Neural progenitor cell (in vitro differentiated cells): ENCODE results near the gene SMARCD3. TPM values are rescaled to one million over a fixed set of nuclear protein-coding genes. Genes with fewer than 3 reads are reported as not detected.

ENCODE experiments used
- DNase-seq: peaks from one replicate; pipeline ENCODE4 v3.0.0-alpha.2; 2016; ENCODE audit warnings: low spot score
- H2AFZ ChIP-seq: fragments of 200-600 bp; sonication (generic); replicated peaks from 2 replicates; pipeline ENCODE4 v1.6.1; 2016; ENCODE audit warnings: antibody characterized with exemption
- H3F3A ChIP-seq: fragments of 200-600 bp; sonication (generic); 2 replicates; pipeline ENCODE4 v1.6.1; 2016; ENCODE audit warnings: antibody characterized with exemption, low read depth
- H3K27ac ChIP-seq: fragments of 200-600 bp; sonication (generic); 2 replicates; pipeline ENCODE4 v1.5.1; 2016; ENCODE audit warnings: mild to moderate bottlenecking
- H3K27me3 ChIP-seq: fragments of 200-600 bp; sonication (generic); 2 replicates; pipeline ENCODE4 v1.6.1; 2016; ENCODE audit warnings: mild to moderate bottlenecking, moderate library complexity
- H3K36me3 ChIP-seq: fragments of 200-600 bp; sonication (generic); 2 replicates; pipeline ENCODE4 v1.5.1; 2016
- H3K4me1 ChIP-seq: fragments of 200-600 bp; sonication (generic); 2 replicates; pipeline ENCODE4 v1.6.1; 2016; ENCODE audit warnings: mixed run types
- H3K4me2 ChIP-seq: fragments of 200-600 bp; sonication (generic); 2 replicates; pipeline ENCODE4 v1.6.1; 2016
- H3K4me3 ChIP-seq: fragments of 200-600 bp; sonication (generic); 2 replicates; pipeline ENCODE4 v1.5.1; 2016
- H3K79me2 ChIP-seq: fragments of 200-600 bp; sonication (generic); 2 replicates; pipeline ENCODE4 v1.6.1; 2016; ENCODE audit warnings: low read depth
- H3K9ac ChIP-seq: fragments of 200-600 bp; sonication (generic); 2 replicates; pipeline ENCODE4 v1.6.1; 2016
- H3K9me3 ChIP-seq: fragments of 200-600 bp; sonication (generic); 2 replicates; pipeline ENCODE4 v1.5.1; 2016; ENCODE audit warnings: low read depth
- H4K20me1 ChIP-seq: fragments of 200-600 bp; sonication (generic); 2 replicates; pipeline ENCODE4 v1.6.1; 2016; ENCODE audit warnings: low read depth
- H3K27ac Mint-ChIP-seq: 3 replicates; pipeline ENCODE4 v1.8.0; 2021; ENCODE audit warnings: mixed read lengths
- H3K27me3 Mint-ChIP-seq: 2 replicates; pipeline ENCODE4 v1.8.0; 2022; ENCODE audit warnings: low read depth, mild to moderate bottlenecking, inconsistent platforms, moderate library complexity, mixed read lengths; ENCODE audit not compliant: insufficient read depth
- H3K36me3 Mint-ChIP-seq: 3 replicates; pipeline ENCODE4 v1.8.0; 2021; ENCODE audit warnings: mixed read lengths
- H3K4me1 Mint-ChIP-seq: 3 replicates; pipeline ENCODE4 v1.8.0; 2021; ENCODE audit warnings: mixed read lengths
- H3K4me3 Mint-ChIP-seq: 3 replicates; pipeline ENCODE4 v1.8.0; 2021; ENCODE audit warnings: mild to moderate bottlenecking, moderate library complexity, mixed read lengths
- H3K9me3 Mint-ChIP-seq: 3 replicates; pipeline ENCODE4 v1.8.0; 2020; ENCODE audit warnings: mixed read lengths
- CTCF ChIP-seq: fragments of 200-600 bp; sonication (generic); IDR thresholded peaks from 2 replicates; pipeline ENCODE4 v1.5.1; 2017; ENCODE audit warnings: antibody characterized with exemption, mild to moderate bottlenecking
- EZH2 ChIP-seq: fragments of 200-600 bp; sonication (generic); IDR thresholded peaks from 2 replicates; pipeline ENCODE4 v1.6.1; 2017; ENCODE audit warnings: antibody characterized with exemption, mild to moderate bottlenecking, moderate library complexity
- EZH2phosphoT487 ChIP-seq: fragments of 200-600 bp; sonication (generic); IDR thresholded peaks from 2 replicates; pipeline ENCODE4 v1.6.1; 2017; ENCODE audit warnings: antibody characterized with exemption
- total RNA-seq: library from RNA; depleted of rRNA; stranded (reverse); fragments of >200 nt; gene quantifications from 2 replicates; pipeline ENCODE4 v1.2.3, GENCODE V29; 2015; ENCODE audit warnings: low replicate concordance

Gene SMARCD3
- total RNA-seq, 1 donor from 2014 or later, result 11.0 TPM

- H3K4me2 ChIP-seq, result no peak overlapping the region
- H3K9me3 Mint-ChIP-seq, result no peaks in the 10 kb centered on the region
- H3K4me3 Mint-ChIP-seq, result no peak overlapping the region
- no peaks in the 10 kb centered on the region for H3K4me1 ChIP-seq
- H3K27me3 ChIP-seq, result peaks cover 31% of the 10 kb centered on the region
- H3K27ac Mint-ChIP-seq, result no peak overlapping the region
- no peaks in the 10 kb centered on the region for H3K36me3 ChIP-seq
- H3K4me1 Mint-ChIP-seq, result peaks cover 21% of the 10 kb centered on the region
- H3K9me3 ChIP-seq, result no peaks in the 10 kb centered on the region
- H3K9ac ChIP-seq, result no peak overlapping the region
- H3K36me3 Mint-ChIP-seq, result no peaks in the 10 kb centered on the region
- peaks cover 8% of the 10 kb centered on the region for H3K27me3 Mint-ChIP-seq
- DNase-seq, result no peak
- no peaks in the 10 kb centered on the region for H4K20me1 ChIP-seq
- H3K79me2 ChIP-seq, result no peaks in the 10 kb centered on the region
- no peak for TF ChIP-seq EZH2
- TF ChIP-seq CTCF, result no peak
- TF ChIP-seq EZH2phosphoT487, result no peak
- no peaks in the 10 kb centered on the region for H3F3A ChIP-seq
- no peak overlapping the region for H3K27ac ChIP-seq
- no peak overlapping the region for H2AFZ ChIP-seq
- H3K4me3 ChIP-seq, result no peak overlapping the region
Measured at GRCh38 chr7:151283302-151283701, 34.8 kb upstream of the SMARCD3 start.

DNA sequence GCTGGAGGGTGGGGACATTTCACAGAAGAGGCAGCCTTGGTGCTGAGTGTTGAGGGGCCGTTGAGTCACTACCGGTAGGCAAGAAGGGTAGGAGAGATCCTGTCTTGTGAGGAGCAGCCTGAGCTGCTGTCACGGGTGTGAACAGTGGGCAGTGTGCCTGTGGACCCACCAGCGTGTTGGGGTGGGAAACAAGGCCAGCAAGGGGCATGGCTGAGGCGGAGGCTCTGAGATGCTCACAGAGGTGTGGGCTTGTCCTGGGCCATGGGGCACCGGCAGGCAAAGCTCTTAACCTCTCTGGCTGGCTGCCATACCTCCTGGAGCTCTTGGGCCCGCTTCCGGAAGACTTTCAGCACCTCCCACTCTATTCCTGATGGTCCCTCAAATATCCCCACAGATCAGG, 33.6 kb upstream of the SMARCD3 start:
- no peaks in the 10 kb centered on the region for H3K79me2 ChIP-seq
- H3K4me1 ChIP-seq, result no peaks in the 10 kb centered on the region
- H4K20me1 ChIP-seq, result no peaks in the 10 kb centered on the region
- no peak overlapping the region for H3K9ac ChIP-seq
- Mint-ChIP-seq H3K9me3 (no peaks in the 10 kb centered on the region), H3K4me3 (no peak overlapping the region), H3K4me1 (peaks cover 25% of the 10 kb centered on the region), H3K27me3 (peaks cover 5% of the 10 kb centered on the region), H3K27ac (no peak overlapping the region), H3K36me3 (no peaks in the 10 kb centered on the region)
- peaks cover 43% of the 10 kb centered on the region for H3K27me3 ChIP-seq
- no peak for TF ChIP-seq EZH2
- TF ChIP-seq CTCF, result no peak
- no peak for TF ChIP-seq EZH2phosphoT487
- no peak overlapping the region for H2AFZ ChIP-seq
- H3K27ac ChIP-seq, result no peak overlapping the region
- H3K36me3 ChIP-seq, result no peaks in the 10 kb centered on the region
- H3K4me2 ChIP-seq, result no peak overlapping the region
- H3K9me3 ChIP-seq, result no peaks in the 10 kb centered on the region
- DNase-seq, result no peak
- H3K4me3 ChIP-seq, result no peak overlapping the region
- no peaks in the 10 kb centered on the region for H3F3A ChIP-seq

DNA sequence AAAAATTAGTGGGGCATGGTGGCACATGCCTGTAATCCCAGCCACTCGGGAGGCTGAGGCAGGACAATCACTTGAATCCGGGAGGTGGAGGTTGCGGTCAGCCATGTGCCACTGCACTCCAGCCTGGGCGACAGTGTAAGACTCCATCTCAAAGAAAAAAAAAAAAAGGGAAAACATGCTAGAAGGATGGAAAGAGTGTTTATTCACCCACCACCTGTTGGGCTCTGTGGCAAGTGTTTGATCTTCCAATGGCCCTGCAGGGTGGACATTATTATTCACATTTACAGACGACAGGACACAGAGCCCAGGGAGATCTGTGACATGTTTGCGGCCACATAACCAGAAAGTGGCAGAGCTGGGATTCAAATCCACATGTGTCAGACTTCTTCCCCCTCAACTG, 33.2 kb upstream of the SMARCD3 start:
- TF ChIP-seq EZH2phosphoT487, result no peak
- TF ChIP-seq EZH2, result no peak
- TF ChIP-seq CTCF, result no peak
- Histone ChIP-seq H3K9ac (no peak overlapping the region), H3K27me3 (peaks cover 45% of the 10 kb centered on the region), H3K4me2 (no peak overlapping the region), H3K27ac (no peak overlapping the region), H4K20me1 (no peaks in the 10 kb centered on the region), H2AFZ (no peak overlapping the region), H3K4me1 (no peaks in the 10 kb centered on the region), H3K9me3 (no peaks in the 10 kb centered on the region), H3K4me3 (no peak overlapping the region), H3F3A (no peaks in the 10 kb centered on the region), H3K36me3 (no peaks in the 10 kb centered on the region), H3K79me2 (no peaks in the 10 kb centered on the region)
- Mint-ChIP-seq H3K27ac (no peak overlapping the region), H3K4me1 (peaks cover 23% of the 10 kb centered on the region), H3K27me3 (peaks cover 6% of the 10 kb centered on the region), H3K36me3 (no peaks in the 10 kb centered on the region), H3K4me3 (no peak overlapping the region), H3K9me3 (no peaks in the 10 kb centered on the region)
- no peak for DNase-seq
